NT2/D1 (cell line): Measurements from ENCODE around the gene NTNG2.

Experiments used
- SUZ12 ChIP-seq: IDR thresholded peaks from 2 replicates; pipeline ENCODE4 v1.6.1; 2011; ENCODE audit not compliant: insufficient read length, insufficient read depth; ENCODE audit errors: extremely low read depth
- YY1 ChIP-seq: IDR thresholded peaks from 2 replicates; pipeline ENCODE4 v1.6.1; 2011; ENCODE audit not compliant: insufficient read length, insufficient read depth
- ZNF274 ChIP-seq: IDR thresholded peaks from 2 replicates; pipeline ENCODE4 v1.6.1; 2011; ENCODE audit warnings: mild to moderate bottlenecking, low read depth, low read length

DNA sequence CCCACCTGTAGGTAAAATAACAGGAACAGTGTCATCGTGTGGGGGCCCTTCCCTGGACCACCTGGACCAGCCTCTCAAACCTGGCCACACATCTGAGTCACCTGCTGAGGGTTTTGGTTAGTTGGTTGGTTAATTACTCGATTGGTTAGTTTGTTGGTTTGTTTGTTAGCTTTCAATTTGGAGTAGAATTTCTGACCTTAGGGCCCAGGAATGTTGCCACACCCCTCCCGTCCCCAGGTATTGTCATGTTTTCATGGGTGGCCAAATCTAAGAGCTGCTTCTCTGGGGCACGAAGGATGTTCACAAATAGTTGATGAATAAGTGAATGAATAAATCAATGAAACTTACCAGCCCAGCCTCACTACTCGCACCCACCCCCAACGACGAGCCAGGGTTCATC lies 21.9 kb downstream of the NTNG2 start:
- TF ChIP-seq ZNF274 = no peak
- no peak for TF ChIP-seq SUZ12
- TF ChIP-seq YY1 = no peak
